ENCODE measurements around the gene TAS1R3. TPM values are rescaled to one million over a fixed set of nuclear protein-coding genes. Genes with fewer than 3 reads are reported as not detected.

Gene TAS1R3
- total and polyA plus RNA-seq, 4 donors: 0.13 to 1.3 (median 0.55) TPM

DNA sequence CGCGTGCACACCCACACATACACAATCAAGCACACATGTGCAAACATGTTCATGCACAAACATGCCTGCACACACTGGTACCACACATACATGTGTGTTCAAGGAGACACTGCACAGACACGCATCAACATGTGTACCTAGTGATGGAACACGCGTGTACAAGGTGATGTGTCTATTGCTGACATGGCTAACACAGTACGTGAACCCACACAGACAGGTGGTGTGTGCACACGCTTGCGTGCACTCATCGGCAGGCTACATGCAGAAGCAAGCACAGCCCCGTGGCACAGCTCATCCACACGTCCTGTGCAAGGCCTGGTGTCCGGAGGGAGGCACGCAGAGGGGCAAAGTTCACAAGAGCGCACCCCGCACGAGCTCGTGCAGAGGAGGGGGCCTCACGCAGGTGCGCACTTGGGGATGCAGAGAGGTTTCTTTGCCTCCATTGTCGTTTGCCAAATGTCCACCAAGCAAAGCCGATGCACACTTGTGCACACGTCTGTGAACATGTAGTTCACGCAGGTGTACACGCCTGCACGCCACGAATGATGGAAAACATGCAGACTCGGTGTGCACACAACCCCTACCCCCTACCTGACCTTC lies 24.3 kb upstream of the TAS1R3 start:
- WGBS, 2 donors: 41 to 53% methylated on average over 27 of the region's 27 CpGs
- no peaks in the 10 kb centered on the region for H3K27me3 ChIP-seq (ENCODE audit: control insufficient read depth in 3 of 3, insufficient read depth in 3 of 3, low read length in 2 of 3)
- DNase-seq (no peak), ATAC-seq (ENCODE audit: insufficient read depth, low FRiP score) (no peak)
- TF ChIP-seq CTCF (IDR thresholded peaks at IDR 0.05; ENCODE audit: control extremely low read depth, extremely low read depth): no peak
- H3K36me3 ChIP-seq (ENCODE audit: control insufficient read depth in 4 of 4, insufficient read depth in 4 of 4, low read length in 4 of 4): peaks cover 0 to 16% (median 5%) of the 10 kb centered on the region in 4 donors
- H3K4me3 ChIP-seq: peak overlapping the region; percentile 69
- peak overlapping the region in 1 of 2 donors; percentile 26 for H3K9ac ChIP-seq (ENCODE audit: insufficient read depth in 1 of 2, low read length in 2 of 2)
- H3K4me1 ChIP-seq (ENCODE audit: control insufficient read depth in 5 of 5, insufficient read depth in 5 of 5, low read length in 5 of 5): peaks cover 11 to 42% (median 17%) of the 10 kb centered on the region in 5 donors
- H3K9me3 ChIP-seq (ENCODE audit: control insufficient read depth in 4 of 4, insufficient read depth in 3 of 4, low read length in 3 of 4): no peaks in the 10 kb centered on the region
- H3K27ac ChIP-seq (ENCODE audit: low read depth in 1 of 2, low read length in 1 of 2): no peak overlapping the region

GRCh38 chr1:1307261-1307922 lies 23.7 kb upstream of the TAS1R3 start:
- DNase-seq: peak in 1 of 3 donors; percentile 33

GRCh38 chr1:1307923-1308755 lies 22.9 kb upstream of the TAS1R3 start, which contains the start of the genes ACAP3 and PUSL1:
Gene ACAP3, minus strand, starts transcription at chr1:1307930. Its CDS starts 115 bp downstream, at chr1:1307815.
Gene PUSL1, plus strand, starts transcription at chr1:1308597. Its CDS starts 47 bp downstream, at chr1:1308644.
- no peaks in the 10 kb centered on the region for H3K9me3 ChIP-seq (ENCODE audit: control insufficient read depth in 4 of 4, insufficient read depth in 3 of 4, low read length in 3 of 4)
- TF ChIP-seq CTCF (IDR thresholded peaks at IDR 0.05; ENCODE audit: control extremely low read depth, extremely low read depth): no peak
- H3K4me1 ChIP-seq (ENCODE audit: control insufficient read depth in 5 of 5, insufficient read depth in 5 of 5, low read length in 5 of 5): peaks cover 11 to 42% (median 17%) of the 10 kb centered on the region in 5 donors
- DNase-seq (peak; percentile 93 to 96 (median 94)), ATAC-seq (ENCODE audit: insufficient read depth, low FRiP score) (peak; percentile 78)
- peak within 1 kb of the TSS; percentile 91 to 96 for H3K27ac ChIP-seq (ENCODE audit: low read depth in 1 of 2, low read length in 1 of 2)
- peak within 1 kb of the TSS; percentile 25 to 26 for H3K9ac ChIP-seq (ENCODE audit: insufficient read depth in 1 of 2, low read length in 2 of 2)
- H3K27me3 ChIP-seq (ENCODE audit: control insufficient read depth in 3 of 3, insufficient read depth in 3 of 3, low read length in 2 of 3): no peaks in the 10 kb centered on the region
- peaks cover 0 to 30% (median 10%) of the 10 kb centered on the region in 4 donors for H3K36me3 ChIP-seq (ENCODE audit: control insufficient read depth in 4 of 4, insufficient read depth in 4 of 4, low read length in 4 of 4)
- peak within 1 kb of the TSS; percentile 79 for H3K4me3 ChIP-seq
- 0 to 1% methylated on average over 75 to 130 of the region's 131 CpGs for WGBS, 2 donors

More at GRCh38 chr1:1307261-1307922, 23.7 kb upstream of the TAS1R3 start:
- Histone ChIP-seq H3K27ac (ENCODE audit: low read depth in 1 of 2, low read length in 1 of 2) (peak overlapping the region; percentile 85 to 88), H3K9me3 (ENCODE audit: control insufficient read depth in 4 of 4, insufficient read depth in 3 of 4, low read length in 3 of 4) (no peaks in the 10 kb centered on the region), H3K9ac (ENCODE audit: insufficient read depth in 1 of 2, low read length in 2 of 2) (peak overlapping the region in 1 of 2 donors; percentile 26), H3K4me1 (ENCODE audit: control insufficient read depth in 5 of 5, insufficient read depth in 5 of 5, low read length in 5 of 5) (peaks cover 11 to 42% (median 17%) of the 10 kb centered on the region in 5 donors), H3K27me3 (ENCODE audit: control insufficient read depth in 3 of 3, insufficient read depth in 3 of 3, low read length in 2 of 3) (no peaks in the 10 kb centered on the region), H3K4me3 (peak overlapping the region; percentile 69), H3K36me3 (ENCODE audit: control insufficient read depth in 4 of 4, insufficient read depth in 4 of 4, low read length in 4 of 4) (peaks cover 0 to 23% (median 6%) of the 10 kb centered on the region in 4 donors)
- no peak for TF ChIP-seq CTCF (IDR thresholded peaks at IDR 0.05; ENCODE audit: control extremely low read depth, extremely low read depth)
- WGBS, 2 donors: 1 to 5% methylated on average over 33 to 83 of the region's 83 CpGs
- ATAC-seq (ENCODE audit: insufficient read depth, low FRiP score): no peak

All from lung (tissue), 12 donors.